Heart right ventricle (tissue), 16 donors: ENCODE results near the gene IL18RAP. TPM values are rescaled to one million over a fixed set of nuclear protein-coding genes. Genes with fewer than 3 reads are reported as not detected.

ENCODE experiments used
- ATAC-seq, 8 donors: fragments of 200-7000 bp; cut with Tn5 transposase; one replicate each; pipeline ENCODE4 v1.9.1; 2020; ENCODE audit warnings: mild to moderate bottlenecking in 8 of 8, moderate library complexity in 8 of 8, moderate number of reproducible peaks in 1 of 8
- DNase-seq, 2 donors: peaks; one replicate each; pipeline ENCODE4 v3.0.0-alpha.2; 2020
- H3K27ac ChIP-seq, 10 donors: fragments of 200-600 bp; sonication (generic) in 2 of 10; one replicate each; pipeline versions ENCODE4 v1.5.0 to v1.8.0; 2020 to 2022; ENCODE audit warnings: mild to moderate bottlenecking in 3 of 10
- H3K27me3 ChIP-seq, 7 donors: fragments of 200-600 bp; one replicate each; pipeline ENCODE4 v1.8.0; 2021 to 2022; ENCODE audit warnings: mild to moderate bottlenecking in 2 of 7
- H3K36me3 ChIP-seq, 9 donors: fragments of 200-600 bp; sonication (generic) in 1 of 9; one replicate each; pipeline versions ENCODE4 v1.5.0 to v1.8.0; 2020 to 2022; ENCODE audit warnings: mild to moderate bottlenecking in 2 of 9
- H3K4me1 ChIP-seq, 9 donors: fragments of 200-600 bp; sonication (generic) in 1 of 9; one replicate each; pipeline versions ENCODE4 v1.5.0 to v1.8.0; 2020 to 2022; ENCODE audit warnings: mild to moderate bottlenecking in 4 of 9
- H3K4me3 ChIP-seq, 10 donors: fragments of 200-600 bp; sonication (generic) in 2 of 10; one replicate each; pipeline versions ENCODE4 v1.5.0 to v1.8.0; 2020 to 2022; ENCODE audit warnings: mild to moderate bottlenecking in 7 of 10, moderate library complexity in 2 of 10
- H3K9me3 ChIP-seq, 11 donors: fragments of 200-600 bp in 10 of 11; sonication (generic) in 2 of 11; one replicate each; pipeline versions ENCODE4 v1.5.0 to v1.8.0; 2013 to 2022; ENCODE audit warnings: mild to moderate bottlenecking in 2 of 11, control low read depth in 1 of 11, moderate library complexity in 1 of 11
- WGBS, 2 donors: extraction: QIAGEN DNeasy Blood & Tissue Kit; methylation state at CpG; one replicate each; pipeline ENCODE4 v1.1.7; 2013; ENCODE audit warnings: inconsistent platforms in 1 of 2; 5-methylcytosine and 5-hydroxymethylcytosine counted together
- intact Hi-C, 10 donors: fragments of 100-400 bp; cut with DNase I; formaldehyde crosslinking; loops; one replicate each; pipeline versions ENCODE4 v1.11.1 to v1.14.2; 2022
- polyA plus RNA-seq, 2 donors: library from polyadenylated mRNA; stranded (reverse); fragments of 200-250 nt; gene quantifications; one replicate each; pipeline ENCODE4 v1.2.3, GENCODE V29; 2013
- total RNA-seq, 10 donors: library from RNA; stranded (reverse); fragmentation: NEBNext Ultra II Directional in 3 of 10; extraction: Animal tissue kit (Norgen Biotek cat#: 25700) in 3 of 10; gene quantifications; one replicate each; pipeline versions ENCODE4 v1.2.1 to v1.2.4, GENCODE V29; 2021 to 2023
- TF ChIP-seq, protein P1 (sequence below), 9 donors: fragments of 200-600 bp; sonication (generic) in 2 of 9; IDR thresholded peaks; one replicate each; pipeline versions ENCODE4 v1.5.0 to v1.8.0; 2021 to 2022; ENCODE audit warnings: antibody characterized with exemption in 9 of 9, mild to moderate bottlenecking in 5 of 9, moderate library complexity in 1 of 9
- donor health status: Arrhythmogenic right ventricular cardiomyopathy.
- donor health status: ischemic (EF 13 %, LVEDD 7.1; RV severe dilation, severe dysfunction).
- donor health status: healthy with polysubstance abuse.
- donor health status: DM: no; HTN: yes; CAD: no.
- donor health status: DM: no; HTN: no; CAD: no.
- donor health status: ischemic (EF 25% LVEDD 6.9; RV normal size, moderate dysfunction).
- donor health status: ischemic (EF 25% LVEDD 5.7; RV mildly dilated, moderate dysfunction).
- donor health status: healthy.
- donor health status: DM: yes; HTN: yes; CAD: no.
- donor health status: Ischemic cardiomyopathy.
- donor health status: ischemic (EF 35%, LVEDD 5.7; RV mildly dilated, moderate dysfunction).
- donor health status: nonischemic (EF 11% LVEDD 7.7; RV severe dilation, severe dysfunction).
- donor health status: DM: yes; HTN: yes; CAD: no.
- donor health status: PGD.
- donor health status: ischemic (EF 29% LVEDD 5.4; RV normal size, mild dysfunction).
- donor health status: nonischemic (EF 23%, LVEDD 6.1; RV moderate dilation, normal function).

IL18RAP gene
- total and polyA plus RNA-seq, 12 donors = 0.12 to 1.2 (median 0.49) TPM; not detected in 3

DNA sequence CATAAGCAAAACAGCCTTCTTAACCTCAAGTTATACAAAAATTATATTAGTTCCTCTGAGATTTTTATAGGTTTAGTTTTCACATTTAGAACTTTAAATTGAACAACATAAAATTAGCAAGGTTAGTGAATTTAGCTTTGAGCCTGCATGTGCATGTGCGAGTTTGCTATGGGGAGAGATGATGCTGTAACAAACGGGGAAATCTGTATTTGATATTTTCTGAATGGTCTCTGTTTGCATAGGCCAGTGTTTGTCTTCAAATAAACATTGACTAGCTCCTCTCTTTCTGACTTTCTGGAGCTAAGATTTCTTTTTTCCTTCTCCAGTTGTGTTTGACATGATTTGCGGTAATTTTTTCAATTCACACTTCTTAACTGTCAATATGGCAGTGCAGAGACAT is 30.9 kb upstream of the IL18RAP start:
- TF ChIP-seq, protein P1, sequence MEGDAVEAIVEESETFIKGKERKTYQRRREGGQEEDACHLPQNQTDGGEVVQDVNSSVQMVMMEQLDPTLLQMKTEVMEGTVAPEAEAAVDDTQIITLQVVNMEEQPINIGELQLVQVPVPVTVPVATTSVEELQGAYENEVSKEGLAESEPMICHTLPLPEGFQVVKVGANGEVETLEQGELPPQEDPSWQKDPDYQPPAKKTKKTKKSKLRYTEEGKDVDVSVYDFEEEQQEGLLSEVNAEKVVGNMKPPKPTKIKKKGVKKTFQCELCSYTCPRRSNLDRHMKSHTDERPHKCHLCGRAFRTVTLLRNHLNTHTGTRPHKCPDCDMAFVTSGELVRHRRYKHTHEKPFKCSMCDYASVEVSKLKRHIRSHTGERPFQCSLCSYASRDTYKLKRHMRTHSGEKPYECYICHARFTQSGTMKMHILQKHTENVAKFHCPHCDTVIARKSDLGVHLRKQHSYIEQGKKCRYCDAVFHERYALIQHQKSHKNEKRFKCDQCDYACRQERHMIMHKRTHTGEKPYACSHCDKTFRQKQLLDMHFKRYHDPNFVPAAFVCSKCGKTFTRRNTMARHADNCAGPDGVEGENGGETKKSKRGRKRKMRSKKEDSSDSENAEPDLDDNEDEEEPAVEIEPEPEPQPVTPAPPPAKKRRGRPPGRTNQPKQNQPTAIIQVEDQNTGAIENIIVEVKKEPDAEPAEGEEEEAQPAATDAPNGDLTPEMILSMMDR (IDR thresholded peaks at IDR 0.05) = no peak
- peaks cover 0 to 2% (median 0%) of the 10 kb centered on the region in 9 donors for H3K4me1 ChIP-seq
- H3K4me3 ChIP-seq = no peak overlapping the region
- intact Hi-C loops = no loop called here
- H3K36me3 ChIP-seq = no peaks in the 10 kb centered on the region
- no peak overlapping the region for H3K27ac ChIP-seq
- WGBS, 2 donors = 73 to 77% methylated on average over 3 of the region's 3 CpGs
- DNase-seq (no peak), ATAC-seq (no peak)
- H3K9me3 ChIP-seq = no peaks in the 10 kb centered on the region
- H3K27me3 ChIP-seq = no peaks in the 10 kb centered on the region

DNA sequence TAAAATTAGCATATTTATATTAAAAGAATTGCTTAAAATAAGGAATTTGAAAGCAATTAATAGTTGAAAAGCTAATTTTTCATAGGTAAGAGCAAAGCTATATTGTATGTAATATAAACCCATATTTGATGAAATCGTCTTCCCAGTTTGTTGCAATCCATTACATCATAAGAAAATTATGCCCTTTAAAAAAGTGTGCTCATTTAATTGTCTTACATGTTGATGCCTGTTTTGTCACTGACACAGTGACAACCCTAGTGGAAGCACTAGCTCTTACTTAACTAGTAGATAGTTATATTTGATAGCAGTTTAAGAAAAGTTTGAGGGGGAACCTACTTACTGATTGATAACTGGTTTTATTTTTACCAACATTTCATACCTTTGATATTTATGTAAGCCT is 30.0 kb upstream of the IL18RAP start:
- Histone ChIP-seq H3K9me3 (no peaks in the 10 kb centered on the region), H3K4me1 (peaks cover 0 to 5% (median 0%) of the 10 kb centered on the region in 9 donors), H3K4me3 (no peak overlapping the region), H3K36me3 (no peaks in the 10 kb centered on the region), H3K27me3 (no peaks in the 10 kb centered on the region), H3K27ac (no peak overlapping the region)
- no peak for DNase-seq
- intact Hi-C loops = no loop called here
- no peak for ATAC-seq
- TF ChIP-seq, protein P1 (IDR thresholded peaks at IDR 0.05) = no peak
- WGBS, 2 donors = 40 to 41% methylated on average over 1 of the region's 1 CpG

DNA sequence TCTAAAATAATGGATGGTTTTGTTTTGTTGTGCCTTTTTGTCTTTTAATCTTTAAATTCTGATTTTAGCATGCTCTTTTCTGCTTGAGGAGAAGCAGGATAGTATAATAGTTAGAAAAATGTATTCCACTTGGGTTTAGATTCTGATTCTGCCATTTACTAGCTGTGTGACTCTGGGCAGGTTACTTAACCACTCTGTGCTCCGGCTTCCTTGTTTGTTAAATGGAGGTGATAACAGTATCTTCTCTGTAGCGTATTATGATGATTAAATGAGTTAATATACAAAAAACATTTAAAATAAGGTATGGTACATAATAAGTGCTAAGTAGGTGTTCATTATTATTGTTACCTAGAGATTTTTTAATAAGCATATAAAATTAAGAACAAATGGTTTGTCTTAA is 26.9 kb upstream of the IL18RAP start:
- Histone ChIP-seq H3K4me1 (peaks cover 0 to 5% (median 0%) of the 10 kb centered on the region in 9 donors), H3K9me3 (no peaks in the 10 kb centered on the region), H3K4me3 (no peak overlapping the region), H3K36me3 (no peaks in the 10 kb centered on the region), H3K27ac (no peak overlapping the region), H3K27me3 (no peaks in the 10 kb centered on the region)
- intact Hi-C loops = no loop called here
- 67 to 98% methylated on average over 2 of the region's 2 CpGs for WGBS, 2 donors
- DNase-seq (no peak), ATAC-seq (no peak)
- TF ChIP-seq, protein P1 (IDR thresholded peaks at IDR 0.05) = no peak

DNA sequence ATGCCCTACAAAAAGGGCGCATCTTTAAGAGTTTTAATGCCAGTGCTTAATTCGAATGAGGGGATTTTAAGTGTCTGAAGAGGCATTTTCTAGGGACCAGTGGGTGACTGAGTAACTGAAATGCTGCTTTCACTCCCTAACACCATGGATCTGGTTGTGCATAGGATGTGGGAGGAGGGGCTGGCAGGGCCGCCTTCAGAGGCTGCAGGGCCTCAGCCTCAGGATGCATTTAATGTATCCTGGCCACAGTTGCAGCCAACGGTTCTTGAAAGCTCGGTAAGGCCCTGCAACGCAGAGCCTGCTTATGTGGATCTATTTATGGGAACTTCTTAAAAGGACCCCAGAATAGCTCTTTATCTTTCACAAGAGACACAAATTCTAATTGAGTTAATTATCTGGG is 25.8 kb upstream of the IL18RAP start:
- no peak for DNase-seq
- Histone ChIP-seq H3K4me3 (no peak overlapping the region), H3K4me1 (peaks cover 0 to 5% (median 0%) of the 10 kb centered on the region in 9 donors), H3K27me3 (no peaks in the 10 kb centered on the region), H3K27ac (no peak overlapping the region), H3K9me3 (no peaks in the 10 kb centered on the region), H3K36me3 (no peaks in the 10 kb centered on the region)
- 50 to 64% methylated on average over 6 of the region's 6 CpGs for WGBS, 2 donors
- TF ChIP-seq, protein P1 (IDR thresholded peaks at IDR 0.05) = no peak
- intact Hi-C loops = no loop called here
- ATAC-seq = no peak
